Thyroid gland (tissue), 4 donors: ENCODE data around the gene CACNA1I.

Experiments used
- POLR2A ChIP-seq, 2 donors: fragments of 450-650 bp; IDR thresholded peaks; one replicate each; pipeline ENCODE4 v1.6.1; 2017; ENCODE audit warnings: antibody characterized with exemption in 2 of 2, mild to moderate bottlenecking in 2 of 2, moderate library complexity in 1 of 2
- TF ChIP-seq, protein P1 (sequence below), 6 experiments: fragments of 200-600 bp in 3 of 6; fragments of 450-650 bp in 3 of 6; sonication (generic) in 3 of 6; IDR thresholded peaks; one replicate each; pipeline ENCODE4 v1.5.1; 2016 to 2019; ENCODE audit warnings: antibody characterized with exemption in 6 of 6, mild to moderate bottlenecking in 2 of 6, inconsistent platforms in 1 of 6, moderate library complexity in 1 of 6

DNA sequence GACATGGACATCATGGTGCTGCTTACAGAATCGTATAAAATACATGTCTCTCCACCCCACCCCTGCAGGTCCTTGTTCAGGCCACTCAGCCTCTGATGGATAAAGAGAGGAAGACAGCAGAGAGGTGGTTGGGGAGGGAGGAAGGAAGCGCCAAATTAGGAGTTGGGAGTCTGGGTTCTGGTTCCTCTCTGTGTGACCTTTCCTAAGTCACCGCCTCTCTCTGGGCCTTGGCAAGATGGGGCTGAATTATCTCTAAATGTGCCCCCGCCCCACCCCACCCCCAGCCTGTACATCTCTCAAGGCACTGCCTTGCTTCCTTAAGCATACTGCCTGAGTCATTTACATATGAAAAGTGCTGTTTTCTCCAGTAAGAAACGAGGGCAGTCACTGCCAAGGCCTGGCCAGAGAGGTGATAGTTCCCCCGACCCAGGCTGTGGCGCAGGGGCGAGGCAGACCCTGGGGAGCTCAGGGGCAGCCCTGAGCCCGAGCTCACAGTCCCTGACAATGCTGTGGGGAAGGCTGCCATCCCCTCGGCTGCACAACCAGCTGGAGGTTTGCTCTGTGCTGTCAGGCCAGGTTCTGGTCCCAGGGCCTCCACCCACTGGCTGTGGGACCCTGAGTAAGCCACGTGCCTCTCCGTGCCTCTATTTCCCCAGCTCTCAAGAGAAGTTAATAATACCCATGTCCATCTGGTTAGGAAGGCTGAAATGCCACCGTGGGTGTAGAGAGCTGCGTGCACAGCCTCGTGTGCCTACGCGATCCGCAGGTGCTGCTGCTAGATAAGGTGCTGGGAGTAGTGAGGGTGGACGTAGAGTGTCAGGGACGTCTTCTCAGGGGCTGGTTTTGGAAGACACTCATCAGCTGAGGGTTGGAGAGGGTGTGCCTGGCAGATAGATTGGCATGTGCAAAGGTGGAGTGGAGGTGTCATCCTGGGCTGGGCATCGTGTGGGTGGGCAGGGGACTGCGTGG, 55.3 kb downstream of the CACNA1I start:
- TF ChIP-seq, protein P1, sequence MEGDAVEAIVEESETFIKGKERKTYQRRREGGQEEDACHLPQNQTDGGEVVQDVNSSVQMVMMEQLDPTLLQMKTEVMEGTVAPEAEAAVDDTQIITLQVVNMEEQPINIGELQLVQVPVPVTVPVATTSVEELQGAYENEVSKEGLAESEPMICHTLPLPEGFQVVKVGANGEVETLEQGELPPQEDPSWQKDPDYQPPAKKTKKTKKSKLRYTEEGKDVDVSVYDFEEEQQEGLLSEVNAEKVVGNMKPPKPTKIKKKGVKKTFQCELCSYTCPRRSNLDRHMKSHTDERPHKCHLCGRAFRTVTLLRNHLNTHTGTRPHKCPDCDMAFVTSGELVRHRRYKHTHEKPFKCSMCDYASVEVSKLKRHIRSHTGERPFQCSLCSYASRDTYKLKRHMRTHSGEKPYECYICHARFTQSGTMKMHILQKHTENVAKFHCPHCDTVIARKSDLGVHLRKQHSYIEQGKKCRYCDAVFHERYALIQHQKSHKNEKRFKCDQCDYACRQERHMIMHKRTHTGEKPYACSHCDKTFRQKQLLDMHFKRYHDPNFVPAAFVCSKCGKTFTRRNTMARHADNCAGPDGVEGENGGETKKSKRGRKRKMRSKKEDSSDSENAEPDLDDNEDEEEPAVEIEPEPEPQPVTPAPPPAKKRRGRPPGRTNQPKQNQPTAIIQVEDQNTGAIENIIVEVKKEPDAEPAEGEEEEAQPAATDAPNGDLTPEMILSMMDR (IDR thresholded peaks at IDR 0.05): no peak
- TF ChIP-seq POLR2A (IDR thresholded peaks at IDR 0.05): no peak
